Endothelial cell of umbilical vein (primary cell): ENCODE measurements around the gene NAPA. TPM values are rescaled to one million over a fixed set of nuclear protein-coding genes. Genes with fewer than 3 reads are reported as not detected.

Source experiments
- BruUV-seq: library from RNA; stranded (reverse); fragments of 400-500 nt; replicated peaks from 2 replicates; lab custom pipeline; 2021; lab: Mats Ljungman, UMichigan
- CTCF ChIA-PET: fragments of 300-600, 350-600 bp; sonication (Branson Sonifier 250); formaldehyde crosslinking; loops from one replicate; lab custom pipeline; 2021; ENCODE audit warnings: antibody characterized with exemption, inconsistent platforms; lab: Charles Lee
- POLR2A ChIA-PET: fragments of 300-600, 350-600 bp; sonication (Branson Sonifier 250); formaldehyde crosslinking; loops from one replicate; lab custom pipeline; 2021; ENCODE audit warnings: antibody characterized with exemption, inconsistent platforms; lab: Charles Lee
- DNase-seq: peaks from one replicate; pipeline ENCODE4 v3.0.0-alpha.2; 2011; ENCODE audit warnings: low read depth, low spot score
- FAIRE-seq: peaks from 2 replicates; lab custom pipeline; 2011; peaks lifted over from hg19 to GRCh38; lab: Jason Lieb, UNC
- H2AFZ ChIP-seq: 2 replicates; pipeline ENCODE4 v1.6.0; 2012; ENCODE audit warnings: low read depth, low read length, control low read depth, inconsistent platforms
- H3K27ac ChIP-seq: 2 replicates; pipeline ENCODE4 v1.5.1; 2011; ENCODE audit warnings: low read depth, mild to moderate bottlenecking, control low read depth, low read length, moderate library complexity; ENCODE audit not compliant: insufficient read depth
- H3K27me3 ChIP-seq, 2 experiments: 2 replicates each; pipeline versions ENCODE4 v1.6.0 to v1.6.1; 2011; ENCODE audit warnings: low read length in 2 of 2, mixed read lengths in 1 of 2; ENCODE audit not compliant: control insufficient read depth in 2 of 2, insufficient read depth in 2 of 2
- H3K36me3 ChIP-seq, 2 experiments: 2 replicates in 1 of 2; 3 replicates in 1 of 2; pipeline ENCODE4 v1.5.1; 2011; ENCODE audit warnings: low read length in 2 of 2, mild to moderate bottlenecking in 1 of 2, moderate library complexity in 1 of 2; ENCODE audit not compliant: control insufficient read depth in 2 of 2, insufficient read depth in 2 of 2; ENCODE audit errors: extremely low read depth in 1 of 2
- H3K4me1 ChIP-seq: 3 replicates; pipeline ENCODE4 v1.5.1; 2011; ENCODE audit warnings: mild to moderate bottlenecking, low read length; ENCODE audit not compliant: control insufficient read depth, insufficient read depth; ENCODE audit errors: extremely low read depth
- H3K4me2 ChIP-seq: 2 replicates; pipeline ENCODE4 v1.6.1; 2011; ENCODE audit warnings: low read length, control low read depth, mixed read lengths; ENCODE audit not compliant: insufficient read depth
- H3K4me3 ChIP-seq, 3 experiments: fragments of 200-600 bp in 1 of 3; sonication (generic), shearing (Covaris generic) in 1 of 3; replicated peaks in 1 of 3; 2 replicates each; pipeline ENCODE4 v1.5.1; 2011 to 2016; ENCODE audit warnings: control low read depth in 3 of 3, low read length in 3 of 3, mild to moderate bottlenecking in 2 of 3, inconsistent platforms in 1 of 3, low read depth in 1 of 3, moderate library complexity in 1 of 3; ENCODE audit not compliant: insufficient read depth in 1 of 3
- H3K79me2 ChIP-seq: 2 replicates; pipeline ENCODE4 v1.6.0; 2012; ENCODE audit warnings: low read length, inconsistent platforms; ENCODE audit not compliant: control insufficient read depth, insufficient read depth
- H3K9ac ChIP-seq: replicated peaks from 2 replicates; pipeline ENCODE3; 2011; ENCODE audit warnings: low read length, control low read depth; ENCODE audit not compliant: insufficient read depth; ENCODE audit errors: extremely low read depth
- H3K9me1 ChIP-seq: replicated peaks from 3 replicates; pipeline ENCODE4 v1.6.0; 2011; ENCODE audit warnings: mild to moderate bottlenecking, low read length; ENCODE audit not compliant: control insufficient read depth, insufficient read depth; ENCODE audit errors: extremely low read depth
- H3K9me3 ChIP-seq: replicated peaks from 2 replicates; pipeline ENCODE4 v1.5.1; 2012; ENCODE audit warnings: low read length, inconsistent platforms; ENCODE audit not compliant: control insufficient read depth, insufficient read depth
- H4K20me1 ChIP-seq: replicated peaks from 2 replicates; pipeline ENCODE3; 2011; ENCODE audit warnings: mild to moderate bottlenecking, low read length; ENCODE audit not compliant: control insufficient read depth, insufficient read depth; ENCODE audit errors: extremely low read depth
- CTCF ChIP-seq, 2 donors: IDR thresholded peaks; 1 replicate in 1 of 2; 2 replicates in 1 of 2; pipeline ENCODE4 v1.5.1; 2011; ENCODE audit warnings: low read length in 2 of 2, mild to moderate bottlenecking in 2 of 2, moderate library complexity in 2 of 2, control low read depth in 1 of 2, inconsistent platforms in 1 of 2, low read depth in 1 of 2; ENCODE audit not compliant: insufficient read depth in 1 of 2; ENCODE audit errors: extremely low read depth in 1 of 2
- EZH2 ChIP-seq: IDR thresholded peaks from 2 replicates; pipeline ENCODE4 v1.6.1; 2012; ENCODE audit warnings: borderline replicate concordance, low read depth, mild to moderate bottlenecking, moderate library complexity, low read length, inconsistent platforms; ENCODE audit not compliant: severe bottlenecking
- FOS ChIP-seq: IDR thresholded peaks from 2 replicates; pipeline ENCODE4 v1.6.1; 2011; ENCODE audit warnings: mild to moderate bottlenecking, low read length, moderate library complexity, borderline replicate concordance; ENCODE audit not compliant: insufficient read depth
- GATA2 ChIP-seq: IDR thresholded peaks from 2 replicates; pipeline ENCODE4 v1.7.0; 2011; ENCODE audit warnings: low read depth, mild to moderate bottlenecking, moderate library complexity, mixed read lengths, low read length; ENCODE audit not compliant: insufficient read length, insufficient read depth
- JUN ChIP-seq: IDR thresholded peaks from 2 replicates; pipeline ENCODE4 v1.6.1; 2011; ENCODE audit warnings: borderline replicate concordance, low read depth; ENCODE audit not compliant: insufficient read length, insufficient read depth
- MYC ChIP-seq: IDR thresholded peaks from one replicate; pipeline ENCODE4 v1.6.1; 2011; ENCODE audit warnings: mild to moderate bottlenecking, low read depth, low read length
- POLR2A ChIP-seq: IDR thresholded peaks from 2 replicates; pipeline ENCODE4 v1.6.1; 2012; ENCODE audit warnings: low read depth, mild to moderate bottlenecking, control low read depth, low read length
- POLR2AphosphoS5 ChIP-seq: IDR thresholded peaks from 2 replicates; pipeline ENCODE4 v1.6.1; 2012; ENCODE audit warnings: low read depth, mild to moderate bottlenecking, control low read depth, low read length, moderate library complexity; ENCODE audit not compliant: insufficient read depth
- dilution Hi-C: fragments of 300-500 bp; cut with MboI; formaldehyde crosslinking; loops from one replicate; pipeline ENCODE4 v1.15.0; 2019; ENCODE audit warnings: low sequenced_read_pairs; ENCODE audit not compliant: extremely low pct_ligation_motif_present
- intact Hi-C: fragments of 100-400 bp; cut with micrococcal nuclease; formaldehyde crosslinking; loops from one replicate; pipeline ENCODE4 v1.10.0; 2022
- polyA plus RNA-seq, 4 experiments: library from polyadenylated mRNA; depleted of rRNA in 3 of 4; stranded (reverse) in 3 of 4; unstranded in 1 of 4; fragments of >200 nt; gene quantifications; 2 replicates each; pipeline versions ENCODE4 v1.2.1 to v1.2.3, GENCODE V29; 2011 to 2012; ENCODE audit warnings: missing spikeins in 1 of 4
- total RNA-seq: library from RNA; stranded (reverse); gene quantifications from 2 replicates; pipeline ENCODE4 v1.2.3, GENCODE V29; 2021
- TF ChIP-seq, protein P1 (sequence below): IDR thresholded peaks from 2 replicates; pipeline ENCODE4 v1.6.1; 2011; ENCODE audit not compliant: insufficient read depth, insufficient read length

Gene NAPA
- total and polyA plus RNA-seq, 2 donors (not counting 3 experiments of a cell fraction or from before 2014, with no cell fraction given): 107 to 154 TPM

DNA sequence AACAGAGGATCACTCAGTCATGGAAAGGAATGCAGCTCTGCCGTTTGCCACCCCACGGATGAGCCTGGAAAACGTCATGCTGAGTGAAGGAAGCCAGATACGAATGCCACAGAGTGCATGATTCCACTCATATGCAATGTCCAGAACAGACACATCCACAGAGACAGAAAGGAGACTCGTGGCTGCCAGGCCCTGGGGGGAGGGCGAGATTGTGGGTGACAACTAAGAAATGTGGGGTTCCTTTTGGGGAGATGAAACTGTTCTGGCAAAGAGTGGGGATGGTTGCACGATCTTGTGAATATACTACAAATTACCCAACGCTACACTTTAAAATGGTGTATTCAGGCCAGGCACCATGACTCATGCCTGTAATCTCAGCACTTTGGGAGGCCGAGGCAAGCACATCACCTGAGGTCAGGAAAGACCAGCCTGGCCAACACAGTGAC lies 27.2 kb upstream of the NAPA start:
- H3K9me1 ChIP-seq: no peaks in the 10 kb centered on the region
- intact Hi-C loops (no loop called here), dilution Hi-C loops (no loop called here)
- peaks cover 2% of the 10 kb centered on the region for H3K4me1 ChIP-seq
- no peaks in the 10 kb centered on the region for H3K36me3 ChIP-seq
- H4K20me1 ChIP-seq: no peaks in the 10 kb centered on the region
- H3K9me3 ChIP-seq: no peaks in the 10 kb centered on the region
- POLR2A ChIA-PET: no interaction called here
- no peak overlapping the region for H2AFZ ChIP-seq
- no peak overlapping the region for H3K9ac ChIP-seq
- no peaks in the 10 kb centered on the region for H3K79me2 ChIP-seq
- DNase-seq: no peak
- H3K27ac ChIP-seq: no peak overlapping the region
- H3K27me3 ChIP-seq: peaks cover 11 to 18% of the 10 kb centered on the region in 2 experiments
- CTCF ChIA-PET: no interaction called here
- no TSS peak for BruUV-seq
- TF ChIP-seq, protein P1, sequence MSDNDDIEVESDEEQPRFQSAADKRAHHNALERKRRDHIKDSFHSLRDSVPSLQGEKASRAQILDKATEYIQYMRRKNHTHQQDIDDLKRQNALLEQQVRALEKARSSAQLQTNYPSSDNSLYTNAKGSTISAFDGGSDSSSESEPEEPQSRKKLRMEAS: no peak
- TF ChIP-seq POLR2A (no peak), CTCF (IDR thresholded peaks at IDR 0.05; ENCODE audit: extremely low read depth in 1 of 2, insufficient read depth in 1 of 2, low read depth in 1 of 2, low read length in 2 of 2) (no peak), FOS (no peak), MYC (no peak), GATA2 (no peak), POLR2AphosphoS5 (no peak), EZH2 (no peak), JUN (no peak)
- H3K4me3 ChIP-seq: no peak overlapping the region
- no peak for FAIRE-seq
- no peak overlapping the region for H3K4me2 ChIP-seq
